Immature natural killer cell (primary cell): ENCODE data around the gene PIK3C3. TPM values are rescaled to one million over a fixed set of nuclear protein-coding genes. Genes with fewer than 3 reads are reported as not detected.

ENCODE experiments used
- DNase-seq, 3 donors: peaks; one replicate each; pipeline ENCODE4 v3.0.0; 2022; ENCODE audit warnings: mixed read lengths in 1 of 3
- H3K27ac Mint-ChIP-seq, 6 donors: one replicate each; pipeline ENCODE4 v1.8.0; 2020; ENCODE audit warnings: mixed read lengths in 6 of 6, mild to moderate bottlenecking in 5 of 6, inconsistent platforms in 4 of 6, moderate library complexity in 3 of 6
- H3K27me3 Mint-ChIP-seq, 3 donors: one replicate each; pipeline ENCODE4 v1.8.0; 2020 to 2021; ENCODE audit warnings: low read depth in 3 of 3, mild to moderate bottlenecking in 3 of 3, mixed read lengths in 3 of 3, moderate library complexity in 3 of 3, inconsistent platforms in 1 of 3
- H3K36me3 Mint-ChIP-seq, 3 donors: one replicate each; pipeline ENCODE4 v1.8.0; 2020; ENCODE audit warnings: mixed read lengths in 3 of 3, inconsistent platforms in 2 of 3, mild to moderate bottlenecking in 2 of 3
- H3K4me1 Mint-ChIP-seq, 2 donors: one replicate each; pipeline ENCODE4 v1.8.0; 2020; ENCODE audit warnings: inconsistent platforms in 2 of 2, mild to moderate bottlenecking in 2 of 2, mixed read lengths in 2 of 2, moderate library complexity in 1 of 2
- H3K4me3 Mint-ChIP-seq, 5 donors: one replicate each; pipeline ENCODE4 v1.8.0; 2020; ENCODE audit warnings: mild to moderate bottlenecking in 5 of 5, mixed read lengths in 5 of 5, inconsistent platforms in 3 of 5, moderate library complexity in 3 of 5
- H3K9me3 Mint-ChIP-seq, 6 donors: one replicate each; pipeline ENCODE4 v1.8.0; 2020; ENCODE audit warnings: mild to moderate bottlenecking in 6 of 6, mixed read lengths in 6 of 6, inconsistent platforms in 4 of 6, moderate library complexity in 3 of 6
- polyA plus RNA-seq, 3 donors: library from polyadenylated mRNA; unstranded; fragments of 300-500 nt; fragmentation: Illumina TruSeq; gene quantifications; one replicate each; pipeline ENCODE4 v1.2.3, GENCODE V29; 2021

The PIK3C3 gene
- polyA plus RNA-seq, 3 donors from 2014 or later: 23.4 to 47.0 (median 28.1) TPM

DNA sequence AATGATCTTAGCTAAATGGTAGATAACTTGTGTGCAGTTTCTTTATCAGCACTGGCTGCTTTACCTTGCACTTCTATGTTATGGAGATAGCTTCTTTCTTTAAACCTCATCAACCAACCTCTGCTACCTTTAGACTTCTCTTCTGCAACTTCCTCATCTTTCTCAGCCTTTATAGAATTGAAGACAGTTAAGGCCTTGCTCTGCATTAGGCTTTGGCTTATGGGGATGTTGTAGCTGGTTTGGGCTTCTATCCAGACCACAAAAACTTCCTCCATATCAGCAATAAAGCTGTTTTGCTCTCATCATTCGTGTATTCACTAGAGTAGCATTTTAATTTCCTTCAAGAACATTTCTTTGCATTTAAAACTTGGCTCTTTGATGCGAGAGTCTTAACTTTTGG, 123.7 kb downstream of the PIK3C3 start:
- H3K36me3 Mint-ChIP-seq: peaks cover 28 to 51% (median 36%) of the 10 kb centered on the region in 3 donors
- H3K9me3 Mint-ChIP-seq: peaks cover 0 to 3% (median 0%) of the 10 kb centered on the region in 6 donors

DNA sequence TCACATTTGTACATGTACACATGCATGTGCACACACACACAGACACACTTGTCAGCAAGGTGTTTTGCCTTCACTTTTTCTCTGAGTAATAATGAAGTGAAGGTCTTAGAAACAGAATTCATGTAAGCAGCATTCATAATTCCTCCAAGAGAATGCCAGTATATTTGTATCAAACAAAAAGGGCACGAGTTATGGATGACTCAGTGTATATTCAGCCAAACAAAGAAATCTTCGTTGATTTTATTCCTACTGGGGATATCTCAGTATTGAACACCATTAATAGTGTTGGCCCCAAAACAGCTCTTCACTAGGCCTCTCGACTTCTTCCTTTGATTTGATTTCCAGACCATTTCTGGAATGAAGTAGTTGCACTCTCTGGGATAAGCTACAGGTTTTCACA, 125.3 kb downstream of the PIK3C3 start:
- Mint-ChIP-seq H3K4me1 (no peaks in the 10 kb centered on the region), H3K36me3 (peaks cover 24 to 51% (median 32%) of the 10 kb centered on the region in 3 donors), H3K27me3 (no peaks in the 10 kb centered on the region), H3K4me3 (no peak overlapping the region), H3K9me3 (no peaks in the 10 kb centered on the region), H3K27ac (peak overlapping the region in 1 of 6 donors; percentile 7)
- DNase-seq: no peak

More for the DNA sequence above, 123.7 kb downstream of the PIK3C3 start:
- no peak overlapping the region for H3K27ac Mint-ChIP-seq
- no peak for DNase-seq
- H3K4me1 Mint-ChIP-seq: peaks cover 3 to 5% of the 10 kb centered on the region in 2 donors
- H3K27me3 Mint-ChIP-seq: no peaks in the 10 kb centered on the region
- no peak overlapping the region for H3K4me3 Mint-ChIP-seq

DNA sequence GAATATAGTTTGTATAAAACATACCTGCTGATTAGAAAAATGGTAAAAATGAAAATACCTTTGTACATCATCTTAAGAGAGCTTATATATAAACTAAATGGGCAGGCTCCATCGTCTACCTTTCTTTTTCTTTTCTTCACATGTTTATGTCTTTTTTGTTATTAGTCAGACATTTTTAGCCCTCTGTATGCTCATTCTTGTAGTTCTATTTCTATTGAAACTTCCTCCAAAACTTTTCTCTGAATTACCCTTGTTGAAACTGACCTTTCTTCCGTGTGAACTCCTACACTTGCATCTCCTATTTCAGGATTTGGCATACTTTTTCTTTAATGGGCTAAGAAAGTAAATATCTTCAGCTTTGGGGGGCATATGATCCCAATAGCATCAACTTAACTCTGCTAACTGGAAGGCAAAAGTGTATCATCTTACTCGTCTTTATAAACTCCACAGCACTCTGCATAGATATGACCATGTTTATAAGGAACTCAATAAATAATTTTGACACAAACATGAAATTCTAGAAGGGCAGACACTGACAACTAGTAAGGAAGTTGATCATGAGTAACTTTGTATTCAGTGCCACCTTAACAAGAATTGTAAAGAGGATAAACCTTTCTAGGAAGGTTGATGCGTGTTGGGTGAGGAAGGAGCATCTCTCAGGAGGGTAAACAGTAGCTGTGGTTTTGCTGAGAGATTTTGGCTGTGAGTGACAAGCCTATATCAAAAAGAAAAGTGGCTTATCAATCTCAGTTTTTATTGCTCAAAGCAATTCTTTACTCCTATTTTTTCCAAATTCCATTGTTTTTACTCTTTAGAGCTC, 127.6 kb downstream of the PIK3C3 start:
- no peak for DNase-seq
- H3K27me3 Mint-ChIP-seq: no peaks in the 10 kb centered on the region
- H3K36me3 Mint-ChIP-seq: peaks cover 28 to 48% (median 30%) of the 10 kb centered on the region in 3 donors
- H3K27ac Mint-ChIP-seq: no peak overlapping the region
- H3K4me3 Mint-ChIP-seq: no peak overlapping the region
- no peaks in the 10 kb centered on the region for H3K9me3 Mint-ChIP-seq
- H3K4me1 Mint-ChIP-seq: no peaks in the 10 kb centered on the region

DNA sequence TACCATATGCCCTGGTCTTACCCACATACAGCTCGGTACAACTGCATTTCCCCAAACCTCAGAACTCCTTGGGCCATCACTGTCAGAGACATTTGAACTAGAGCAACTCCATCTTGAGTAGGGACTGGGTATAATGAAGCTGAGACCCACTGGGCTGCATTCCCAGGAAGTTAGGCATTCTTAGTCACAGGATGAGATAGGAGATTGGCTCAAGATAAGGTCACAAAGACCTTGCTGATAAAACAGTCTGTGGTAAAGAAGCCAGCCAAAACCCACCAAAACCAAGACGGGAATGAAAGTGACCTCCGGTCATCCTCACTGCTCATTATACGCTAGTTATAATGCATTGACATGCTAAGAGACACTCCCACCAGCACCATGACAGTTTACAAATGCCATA, 131.3 kb downstream of the PIK3C3 start:
- DNase-seq: no peak
- Mint-ChIP-seq H3K27ac (no peak overlapping the region), H3K27me3 (no peaks in the 10 kb centered on the region), H3K4me3 (no peak overlapping the region), H3K4me1 (no peaks in the 10 kb centered on the region), H3K9me3 (peaks cover 0 to 3% (median 0%) of the 10 kb centered on the region in 6 donors), H3K36me3 (peaks cover 12 to 37% (median 30%) of the 10 kb centered on the region in 3 donors)

DNA sequence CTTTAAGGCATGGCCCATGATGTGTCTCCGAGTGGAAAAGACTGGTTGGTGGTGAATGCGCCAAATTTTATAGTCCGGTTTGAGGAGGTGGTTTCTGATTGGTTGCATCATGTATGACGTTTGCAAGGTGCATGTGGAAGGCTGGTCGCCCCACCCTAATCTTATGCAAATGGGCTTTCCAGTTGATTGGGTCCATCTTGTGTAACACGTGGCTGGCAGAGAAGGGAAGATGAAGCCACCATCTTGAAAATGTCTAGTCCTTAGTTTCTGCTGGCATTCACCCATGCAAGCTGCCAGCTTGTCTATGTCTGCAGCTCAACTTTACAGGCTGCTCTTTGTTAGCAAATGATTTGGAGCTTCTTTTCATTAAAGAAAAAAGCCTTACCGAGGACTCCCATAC, 132.2 kb downstream of the PIK3C3 start:
- Mint-ChIP-seq H3K27me3 (no peaks in the 10 kb centered on the region), H3K27ac (no peak overlapping the region), H3K36me3 (peaks cover 8 to 30% (median 29%) of the 10 kb centered on the region in 3 donors), H3K4me3 (no peak overlapping the region), H3K9me3 (peaks cover 0 to 3% (median 0%) of the 10 kb centered on the region in 6 donors), H3K4me1 (no peaks in the 10 kb centered on the region)
- DNase-seq: no peak

DNA sequence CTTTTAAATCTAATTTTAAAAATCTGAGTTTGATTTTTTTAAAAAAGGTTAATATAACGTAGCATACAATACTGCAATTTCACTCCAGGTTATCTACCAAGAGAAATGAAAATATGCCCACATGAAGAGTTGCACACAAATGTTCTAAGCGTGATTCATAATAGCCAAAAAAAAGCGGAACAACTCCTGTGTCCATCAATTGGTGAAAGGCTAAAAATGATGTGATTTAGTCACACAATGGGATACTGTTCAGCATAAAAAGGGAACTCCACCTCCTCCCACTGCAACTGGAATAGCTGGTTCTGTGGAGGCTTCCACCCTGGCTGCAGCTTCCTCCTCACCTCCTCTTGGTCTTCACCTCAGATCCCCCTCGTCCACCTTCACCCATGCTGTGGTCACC, 132.8 kb downstream of the PIK3C3 start:
- Mint-ChIP-seq H3K4me1 (no peaks in the 10 kb centered on the region), H3K4me3 (no peak overlapping the region), H3K27ac (no peak overlapping the region), H3K27me3 (no peaks in the 10 kb centered on the region), H3K36me3 (peaks cover 3 to 25% (median 25%) of the 10 kb centered on the region in 3 donors), H3K9me3 (peaks cover 0 to 3% (median 0%) of the 10 kb centered on the region in 6 donors)
- no peak for DNase-seq

DNA sequence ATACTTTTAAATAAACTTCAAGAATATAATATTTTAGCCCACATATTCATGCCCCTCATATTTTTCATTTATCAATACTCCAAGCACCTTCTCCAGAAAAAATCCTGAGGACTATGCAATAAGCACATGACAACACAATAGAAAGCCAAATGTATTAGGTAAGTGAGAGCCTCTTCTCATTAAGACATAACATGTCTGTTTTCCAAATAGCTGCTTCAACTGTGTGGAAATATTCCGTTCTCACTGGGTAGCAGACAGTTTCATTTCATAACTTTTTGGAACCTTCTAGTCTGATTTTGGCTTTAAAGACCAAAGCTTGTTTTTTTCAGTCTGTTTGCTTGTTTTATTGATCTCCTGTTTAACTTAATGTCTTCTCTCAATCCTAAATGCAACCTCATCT, 137.8 kb downstream of the PIK3C3 start:
- Mint-ChIP-seq H3K27ac (no peak overlapping the region), H3K36me3 (peaks cover 0 to 15% (median 9%) of the 10 kb centered on the region in 3 donors), H3K4me3 (no peak overlapping the region), H3K9me3 (peaks cover 0 to 3% (median 0%) of the 10 kb centered on the region in 6 donors), H3K4me1 (no peaks in the 10 kb centered on the region), H3K27me3 (no peaks in the 10 kb centered on the region)
- no peak for DNase-seq

DNA sequence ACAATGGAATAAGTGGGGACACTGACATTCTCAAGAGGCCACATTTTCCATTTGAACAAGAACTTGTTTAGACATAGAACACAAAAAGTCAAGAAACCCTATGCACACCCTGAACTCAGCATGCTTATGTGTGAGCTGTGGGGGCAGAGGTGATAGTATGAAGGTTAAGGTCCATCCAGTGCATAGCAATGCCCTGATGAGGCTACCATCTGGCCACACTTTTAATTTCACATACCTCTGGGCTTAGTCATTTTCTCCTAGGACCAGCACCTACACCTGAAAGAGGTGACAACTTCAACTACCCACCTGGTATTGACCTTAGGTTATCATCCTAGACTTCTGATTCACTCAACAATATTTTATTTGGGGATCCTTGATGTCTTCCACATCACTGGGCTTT, 139.8 kb downstream of the PIK3C3 start:
- H3K27ac Mint-ChIP-seq: no peak overlapping the region
- H3K4me3 Mint-ChIP-seq: no peak overlapping the region

DNA sequence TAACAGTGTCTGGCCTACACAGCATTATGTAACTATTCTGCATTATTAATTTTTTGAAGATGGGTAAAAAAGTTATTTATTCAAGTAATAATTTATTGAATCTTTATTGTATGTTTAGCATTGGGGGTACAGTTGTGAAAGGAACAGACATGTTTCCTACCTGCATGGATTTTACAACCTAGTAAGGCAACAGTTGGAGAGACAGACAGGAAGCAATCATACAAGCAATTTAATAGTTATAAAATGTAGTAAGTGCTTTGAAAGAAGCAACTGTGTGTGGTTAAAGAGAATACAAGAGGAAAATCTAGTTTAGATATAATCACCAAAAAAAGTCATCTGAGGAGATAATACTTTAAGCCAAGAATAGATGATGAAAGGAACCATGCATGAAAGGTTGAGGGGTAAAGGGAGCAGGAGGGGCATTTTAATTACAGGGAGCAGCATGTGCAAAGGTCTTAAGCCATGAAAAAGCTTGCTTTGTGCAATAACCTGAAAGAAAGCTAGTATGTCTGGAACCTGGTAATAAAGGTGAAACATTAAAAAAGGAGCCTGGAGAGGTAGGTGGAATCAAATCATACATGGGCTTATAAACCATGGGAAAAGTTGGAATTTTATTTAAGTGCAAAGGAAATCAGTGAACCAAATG, 140.8 kb downstream of the PIK3C3 start:
- peaks cover 1 to 2% of the 10 kb centered on the region in 2 donors for H3K4me1 Mint-ChIP-seq
- H3K36me3 Mint-ChIP-seq: peaks cover 0 to 10% (median 3%) of the 10 kb centered on the region in 3 donors
- H3K4me3 Mint-ChIP-seq: no peak overlapping the region
- H3K27ac Mint-ChIP-seq: no peak overlapping the region
- peaks cover 0 to 4% (median 0%) of the 10 kb centered on the region in 6 donors for H3K9me3 Mint-ChIP-seq
- H3K27me3 Mint-ChIP-seq: no peaks in the 10 kb centered on the region
- no peak for DNase-seq

More for the DNA sequence above, 139.8 kb downstream of the PIK3C3 start:
- Mint-ChIP-seq H3K27me3 (no peaks in the 10 kb centered on the region), H3K36me3 (peaks cover 0 to 10% (median 3%) of the 10 kb centered on the region in 3 donors), H3K4me1 (no peaks in the 10 kb centered on the region), H3K9me3 (peaks cover 0 to 4% (median 0%) of the 10 kb centered on the region in 6 donors)
- DNase-seq: no peak

DNA sequence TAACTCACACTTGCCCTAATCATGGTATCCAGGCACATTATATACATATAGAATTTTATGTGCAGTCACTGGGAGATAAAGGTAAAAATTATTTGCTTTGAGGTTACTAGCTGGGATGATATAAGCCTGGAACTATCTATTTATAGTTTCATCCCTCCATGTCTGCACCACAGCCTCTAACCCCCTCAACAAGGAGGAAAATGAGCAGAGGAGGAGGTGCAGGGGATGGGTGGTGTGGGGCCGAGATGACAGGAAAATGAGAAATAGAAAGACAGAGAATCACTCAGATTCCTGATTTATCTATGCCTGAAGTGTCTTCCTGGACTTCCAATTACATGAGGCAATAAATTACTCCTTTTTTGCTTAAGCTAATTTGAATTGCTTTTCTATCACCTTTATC, 145.2 kb downstream of the PIK3C3 start:
- no peak for DNase-seq
- H3K36me3 Mint-ChIP-seq: peaks cover 0 to 5% (median 0%) of the 10 kb centered on the region in 3 donors
- peaks cover 0 to 7% (median 0%) of the 10 kb centered on the region in 6 donors for H3K9me3 Mint-ChIP-seq
- no peak overlapping the region for H3K4me3 Mint-ChIP-seq
- peaks cover 5 to 6% of the 10 kb centered on the region in 2 donors for H3K4me1 Mint-ChIP-seq
- H3K27ac Mint-ChIP-seq: no peak overlapping the region
- H3K27me3 Mint-ChIP-seq: peaks cover 0 to 3% (median 0%) of the 10 kb centered on the region in 3 donors

DNA sequence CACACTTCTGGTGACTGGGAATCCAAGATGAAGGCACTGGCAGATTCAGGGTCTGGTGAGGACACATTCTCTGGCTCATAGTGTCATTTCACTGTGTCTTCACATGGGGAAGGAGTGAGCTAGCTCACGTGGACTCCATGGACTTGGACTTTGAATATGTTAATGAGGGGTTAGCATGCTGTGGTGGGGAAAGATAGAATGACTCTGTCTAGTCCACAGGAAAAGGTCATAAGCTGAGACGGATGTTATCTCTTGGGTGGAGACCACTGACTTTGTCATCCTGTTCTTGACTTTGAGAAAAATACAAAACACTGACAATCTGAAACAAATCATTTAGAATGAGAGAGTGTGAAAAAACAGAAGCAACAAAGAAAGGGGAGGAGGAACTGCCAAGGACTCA, 145.9 kb downstream of the PIK3C3 start:
- H3K9me3 Mint-ChIP-seq: peaks cover 0 to 7% (median 0%) of the 10 kb centered on the region in 6 donors
- peaks cover 0 to 3% (median 0%) of the 10 kb centered on the region in 3 donors for H3K27me3 Mint-ChIP-seq
- DNase-seq: no peak
- no peak overlapping the region for H3K4me3 Mint-ChIP-seq
- peaks cover 5 to 6% of the 10 kb centered on the region in 2 donors for H3K4me1 Mint-ChIP-seq
- H3K36me3 Mint-ChIP-seq: peaks cover 0 to 5% (median 0%) of the 10 kb centered on the region in 3 donors
- no peak overlapping the region for H3K27ac Mint-ChIP-seq

DNA sequence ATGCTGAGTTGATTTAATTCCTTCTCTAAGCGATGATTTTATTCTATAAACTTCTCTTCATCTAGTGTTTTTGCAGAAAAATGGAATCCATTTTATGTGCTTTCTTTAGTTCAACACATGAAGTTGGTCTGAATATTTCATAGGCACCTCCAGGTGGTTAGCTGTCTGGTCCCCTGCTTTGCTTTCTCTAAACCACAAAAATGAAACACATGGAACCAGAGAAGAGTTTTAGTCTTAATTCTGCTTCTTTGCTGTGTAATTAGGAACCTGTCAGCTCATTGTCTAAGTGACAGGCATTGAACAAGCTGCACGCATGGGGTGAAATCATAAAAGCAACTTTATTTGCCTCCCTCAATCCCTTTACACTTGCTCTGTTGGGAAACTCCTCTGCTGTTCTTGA, 150.4 kb downstream of the PIK3C3 start:
- Mint-ChIP-seq H3K36me3 (peaks cover 0 to 5% (median 0%) of the 10 kb centered on the region in 3 donors), H3K9me3 (peaks cover 0 to 3% (median 0%) of the 10 kb centered on the region in 6 donors), H3K4me1 (peaks cover 5 to 6% of the 10 kb centered on the region in 2 donors), H3K27ac (no peak overlapping the region), H3K4me3 (no peak overlapping the region), H3K27me3 (peaks cover 0 to 3% (median 0%) of the 10 kb centered on the region in 3 donors)
- no peak for DNase-seq

DNA sequence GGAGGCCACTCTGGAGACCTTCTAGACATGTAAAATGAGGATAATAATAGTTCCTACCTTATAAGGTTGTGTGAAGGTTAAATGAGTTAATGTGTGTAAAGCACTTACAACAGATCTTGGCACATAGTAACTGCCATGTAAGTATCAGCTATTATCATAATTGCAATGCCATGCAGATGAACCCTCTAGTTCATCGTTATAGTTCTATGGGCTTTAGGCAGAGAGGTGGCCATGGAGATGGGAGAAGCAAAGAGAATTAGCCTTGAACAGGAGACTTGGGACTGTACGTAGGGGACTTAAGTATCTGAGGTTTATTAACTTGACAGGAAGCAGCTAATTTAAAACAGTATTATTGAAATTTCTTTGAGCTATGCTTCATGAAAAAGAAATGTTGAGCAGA, 151.8 kb downstream of the PIK3C3 start:
- DNase-seq: no peak
- Mint-ChIP-seq H3K27me3 (peaks cover 0 to 3% (median 1%) of the 10 kb centered on the region in 3 donors), H3K27ac (no peak overlapping the region), H3K9me3 (no peaks in the 10 kb centered on the region), H3K4me3 (no peak overlapping the region), H3K4me1 (no peaks in the 10 kb centered on the region), H3K36me3 (peaks cover 0 to 5% (median 0%) of the 10 kb centered on the region in 3 donors)

DNA sequence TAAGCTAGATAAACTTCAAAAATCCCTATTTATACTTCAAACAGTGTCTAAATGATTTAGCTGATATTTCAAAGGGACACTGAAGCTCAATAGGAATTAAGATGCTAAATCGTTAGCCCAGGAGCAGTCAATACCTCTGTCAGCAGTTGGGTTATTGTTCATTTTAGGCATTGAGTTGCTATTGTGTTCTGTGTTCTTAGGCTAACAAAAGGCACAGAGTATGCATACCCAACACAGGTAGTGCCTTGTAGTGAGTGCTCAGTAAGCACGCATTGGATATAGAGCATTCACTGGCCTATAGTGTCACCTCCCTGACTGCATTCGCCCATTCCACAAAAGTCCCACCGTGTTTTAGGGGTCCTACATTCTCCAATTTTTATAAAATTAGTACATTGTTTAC, 152.3 kb downstream of the PIK3C3 start:
- no peaks in the 10 kb centered on the region for H3K9me3 Mint-ChIP-seq
- DNase-seq: no peak
- no peak overlapping the region for H3K27ac Mint-ChIP-seq
- peaks cover 0 to 3% (median 1%) of the 10 kb centered on the region in 3 donors for H3K27me3 Mint-ChIP-seq
- H3K4me3 Mint-ChIP-seq: no peak overlapping the region
- peaks cover 0 to 5% (median 0%) of the 10 kb centered on the region in 3 donors for H3K36me3 Mint-ChIP-seq
- no peaks in the 10 kb centered on the region for H3K4me1 Mint-ChIP-seq
